HepG2 (cell line): ENCODE measurements around the gene INPP1. TPM values are rescaled to one million over a fixed set of nuclear protein-coding genes. Genes with fewer than 3 reads are reported as not detected.

Source experiments
- ATM ChIP-seq: fragments of 450-650 bp; IDR thresholded peaks from 2 replicates; pipeline ENCODE4 v1.7.1; 2017; ENCODE audit warnings: mild to moderate bottlenecking, borderline replicate concordance
- CAMTA2 ChIP-seq: sonication (generic); formaldehyde crosslinking; IDR thresholded peaks from 2 replicates; pipeline ENCODE4 v1.4.0; 2020; ENCODE audit warnings: mild to moderate bottlenecking, missing genetic modification reagents, borderline replicate concordance
- FIP1L1 ChIP-seq: fragments of 200-400 bp; formaldehyde crosslinking; IDR thresholded peaks from 2 replicates; pipeline ENCODE4 v1.6.1; 2018; ENCODE audit warnings: low read depth, mild to moderate bottlenecking, low read length, moderate library complexity, borderline replicate concordance; ENCODE audit not compliant: insufficient read depth
- FOSL2 ChIP-seq: sonication (generic); formaldehyde crosslinking; IDR thresholded peaks from 2 replicates; pipeline ENCODE4 v1.4.0; 2020; ENCODE audit warnings: missing genetic modification reagents
- GLMP ChIP-seq: sonication (generic); formaldehyde crosslinking; IDR thresholded peaks from 2 replicates; pipeline ENCODE4 v1.9.0; 2021; ENCODE audit warnings: missing genetic modification reagents, mild to moderate bottlenecking, borderline replicate concordance
- HNF4G ChIP-seq, 2 experiments: sonication (generic) in 1 of 2; formaldehyde crosslinking in 1 of 2; IDR thresholded peaks; 2 replicates each; pipeline versions ENCODE4 v1.4.0 to v1.6.1; 2011 to 2020; ENCODE audit warnings: borderline replicate concordance in 2 of 2, low read depth in 2 of 2, mild to moderate bottlenecking in 2 of 2, low read length in 1 of 2, missing genetic modification reagents in 1 of 2, moderate library complexity in 1 of 2
- HNRNPL ChIP-seq: fragments of 200-400 bp; formaldehyde crosslinking; IDR thresholded peaks from 2 replicates; pipeline ENCODE4 v1.6.1; 2017; ENCODE audit warnings: mild to moderate bottlenecking, low read depth, low read length
- MTF2 ChIP-seq: sonication (generic); formaldehyde crosslinking; IDR thresholded peaks from 2 replicates; pipeline ENCODE4 v1.5.0; 2020; ENCODE audit warnings: missing genetic modification reagents, borderline replicate concordance
- NCOA2 ChIP-seq: sonication (generic); formaldehyde crosslinking; IDR thresholded peaks from 2 replicates; pipeline ENCODE4 v1.8.0; 2022; ENCODE audit warnings: inconsistent platforms
- NCOR1 ChIP-seq: fragments of 200-600 bp; sonication (generic); IDR thresholded peaks from 2 replicates; pipeline ENCODE4 v1.7.0; 2017; ENCODE audit warnings: antibody characterized with exemption, low read length, borderline replicate concordance
- PHF21A ChIP-seq: sonication (generic); formaldehyde crosslinking; IDR thresholded peaks from 2 replicates; pipeline ENCODE4 v1.5.0; 2020; ENCODE audit warnings: mild to moderate bottlenecking, missing genetic modification reagents
- PHF5A ChIP-seq: IDR thresholded peaks from one replicate; pipeline ENCODE4 v1.6.1; 2018; ENCODE audit warnings: low read depth, missing genetic modification reagents; ENCODE audit not compliant: unreplicated experiment
- POLR2G ChIP-seq: fragments of 200-400 bp; formaldehyde crosslinking; IDR thresholded peaks from 2 replicates; pipeline ENCODE4 v1.6.1; 2018; ENCODE audit warnings: mild to moderate bottlenecking, low read depth, low read length, moderate library complexity
- PREB ChIP-seq: sonication (generic); formaldehyde crosslinking; IDR thresholded peaks from 2 replicates; pipeline ENCODE4 v1.4.0; 2020; ENCODE audit warnings: missing genetic modification reagents
- RBM39 ChIP-seq: fragments of 200-400 bp; formaldehyde crosslinking; IDR thresholded peaks from one replicate; pipeline ENCODE4 v1.6.1; 2018; ENCODE audit warnings: antibody characterized with exemption, mild to moderate bottlenecking, low read depth, low read length; ENCODE audit not compliant: poor library complexity, severe bottlenecking
- RNF219 ChIP-seq: sonication (generic); formaldehyde crosslinking; IDR thresholded peaks from 2 replicates; pipeline ENCODE4 v1.5.0; 2020; ENCODE audit warnings: mild to moderate bottlenecking, missing genetic modification reagents
- SRY ChIP-seq: sonication (generic); formaldehyde crosslinking; IDR thresholded peaks from 2 replicates; pipeline ENCODE4 v1.8.0; 2022; ENCODE audit warnings: mild to moderate bottlenecking, missing genetic modification reagents
- YY1 ChIP-seq: IDR thresholded peaks from 2 replicates; pipeline ENCODE4 v1.6.1; 2011; ENCODE audit warnings: low read length, low read depth, moderate library complexity, mild to moderate bottlenecking; ENCODE audit not compliant: insufficient read depth, insufficient replicate concordance
- ZNF121 ChIP-seq: sonication (generic); formaldehyde crosslinking; IDR thresholded peaks from 2 replicates; pipeline ENCODE4 v1.5.0; 2020; ENCODE audit warnings: mild to moderate bottlenecking, missing genetic modification reagents
- ZNF496 ChIP-seq: sonication (generic); formaldehyde crosslinking; IDR thresholded peaks from 2 replicates; pipeline ENCODE4 v1.8.1; 2023; ENCODE audit warnings: mild to moderate bottlenecking, moderate library complexity, missing genetic modification reagents; ENCODE audit not compliant: insufficient replicate concordance
- ZNF607 ChIP-seq: sonication (generic); formaldehyde crosslinking; IDR thresholded peaks from 2 replicates; pipeline ENCODE4 v1.5.1; 2020; ENCODE audit warnings: missing genetic modification reagents, mild to moderate bottlenecking, borderline replicate concordance
- ZNF740 ChIP-seq: sonication (generic); formaldehyde crosslinking; IDR thresholded peaks from 2 replicates; pipeline ENCODE4 v1.4.0; 2020; ENCODE audit warnings: missing genetic modification reagents
- ZNF775 ChIP-seq: sonication (generic); formaldehyde crosslinking; IDR thresholded peaks from 2 replicates; pipeline ENCODE4 v1.4.0; 2020; ENCODE audit warnings: missing genetic modification reagents, mild to moderate bottlenecking, moderate library complexity, borderline replicate concordance
- ZNF883 ChIP-seq: sonication (generic); formaldehyde crosslinking; IDR thresholded peaks from 2 replicates; pipeline ENCODE4 v1.5.1; 2020; ENCODE audit warnings: mild to moderate bottlenecking, missing genetic modification reagents; ENCODE audit errors: not compliant biosample characterization
- polyA plus RNA-seq, 8 experiments: library from polyadenylated mRNA; depleted of rRNA in 3 of 8; stranded (reverse) in 7 of 8; unstranded in 1 of 8; fragments of >200 nt; fragmentation: Illumina TruSeq in 4 of 8; extraction: Trizol in 4 of 8; gene quantifications; 2 replicates each; pipeline versions ENCODE4 v1.2.1 to v1.2.3, GENCODE V29; 2011 to 2016; ENCODE audit warnings: low read depth in 4 of 8, missing spikeins in 1 of 8, mixed read lengths in 1 of 8; ENCODE audit not compliant: insufficient read depth in 1 of 8
- total RNA-seq, 5 experiments: library from RNA; depleted of rRNA; stranded (reverse); fragments of >200 nt; fragmentation: Illumina TruSeq; extraction: Trizol; gene quantifications; 2 replicates each; pipeline ENCODE4 v1.2.3, GENCODE V29; 2016; ENCODE audit warnings: low read depth in 1 of 5

The INPP1 gene
- total and polyA plus RNA-seq, 2 of the 13 experiments (the other 11 are each of a cell fraction or from before 2014, with no cell fraction given): 10.0 to 13.3 TPM

GRCh38 chr2:190343536-190344275 lies at the start of gene INPP1 (continued):
- TF ChIP-seq RBM39: peak; percentile 76
- TF ChIP-seq PHF21A (CRISPR knock-in tag): peak; percentile 61; the same call in 1 of the 2 replicates
- peak; percentile 94; the same call in 1 of the 2 replicates for TF ChIP-seq MTF2 (CRISPR knock-in tag)
- TF ChIP-seq NCOA2 (CRISPR knock-in tag): peak; percentile 6; the same call in 1 of the 2 replicates
- no peak; the same call in 1 of the 2 replicates for TF ChIP-seq GLMP (CRISPR knock-in tag)
- TF ChIP-seq NCOR1: no peak
- TF ChIP-seq ZNF883 (CRISPR knock-in tag): peak; percentile 93
- TF ChIP-seq PHF5A: no peak
- TF ChIP-seq YY1: peak; percentile 52
- TF ChIP-seq POLR2G: peak; percentile 83
- TF ChIP-seq HNF4G (IDR thresholded peaks at IDR 0.05; ENCODE audit: borderline replicate concordance, low read depth, low read length): no peak
- 0 out of 2 replicates have a peak, but pooled peaks have one; percentile 29 for TF ChIP-seq HNF4G (CRISPR knock-in tag; IDR thresholded peaks at IDR 0.05; ENCODE audit: borderline replicate concordance, low read depth)
- TF ChIP-seq ATM: no peak
- TF ChIP-seq ZNF496 (CRISPR knock-in tag): no peak
- TF ChIP-seq ZNF740 (CRISPR knock-in tag): no peak
- TF ChIP-seq RNF219 (CRISPR knock-in tag): no peak; the same call in 1 of the 2 replicates
- peak; percentile 43 for TF ChIP-seq FOSL2 (CRISPR knock-in tag)
- TF ChIP-seq FIP1L1: no peak
- peak; percentile 94 for TF ChIP-seq SRY (CRISPR knock-in tag)
- TF ChIP-seq ZNF775 (CRISPR knock-in tag): no peak
- no peak for TF ChIP-seq CAMTA2
- no peak for TF ChIP-seq HNRNPL
- peak; percentile 39; the same call in 1 of the 2 replicates for TF ChIP-seq ZNF121 (CRISPR knock-in tag)
- no peak for TF ChIP-seq PREB (CRISPR knock-in tag)
- TF ChIP-seq ZNF607 (CRISPR knock-in tag): peak; percentile 89; the same call in 1 of the 2 replicates
